AG04449 (cell line): ENCODE results near the gene RIC1.
"Not testable (repeated sequence)": the region's sequence is repeated elsewhere in the genome, so short reads cannot be mapped to it uniquely, and the experiment has no call there.

Experiments used
- CTCF ChIA-PET: fragments of 350-600 bp; formaldehyde crosslinking; extraction: SDS; loops from one replicate; lab custom pipeline; 2021; ENCODE audit warnings: antibody characterized with exemption; lab: Yijun Ruan, JAX
- POLR2A ChIA-PET: fragments of 400-600, 350-600 bp; formaldehyde crosslinking; extraction: SDS; loops from one replicate; lab custom pipeline; 2020; ENCODE audit warnings: antibody characterized with exemption, inconsistent platforms; lab: Yijun Ruan, JAX
- DNase-seq: peaks from one replicate; pipeline ENCODE4 v3.0.0-alpha.2; 2010; ENCODE audit warnings: low read depth, low spot score
- H3K4me3 ChIP-seq: 2 replicates; pipeline ENCODE4 v1.5.1; 2011; ENCODE audit warnings: low read depth, mild to moderate bottlenecking, control low read depth, low read length
- TF ChIP-seq, protein P1 (sequence below): IDR thresholded peaks from one replicate; pipeline ENCODE4 v1.5.1; 2011; ENCODE audit warnings: mild to moderate bottlenecking, moderate library complexity, low read length, control low read depth, inconsistent platforms; ENCODE audit not compliant: insufficient read depth; ENCODE audit errors: missing control alignments

RIC1 gene

DNA sequence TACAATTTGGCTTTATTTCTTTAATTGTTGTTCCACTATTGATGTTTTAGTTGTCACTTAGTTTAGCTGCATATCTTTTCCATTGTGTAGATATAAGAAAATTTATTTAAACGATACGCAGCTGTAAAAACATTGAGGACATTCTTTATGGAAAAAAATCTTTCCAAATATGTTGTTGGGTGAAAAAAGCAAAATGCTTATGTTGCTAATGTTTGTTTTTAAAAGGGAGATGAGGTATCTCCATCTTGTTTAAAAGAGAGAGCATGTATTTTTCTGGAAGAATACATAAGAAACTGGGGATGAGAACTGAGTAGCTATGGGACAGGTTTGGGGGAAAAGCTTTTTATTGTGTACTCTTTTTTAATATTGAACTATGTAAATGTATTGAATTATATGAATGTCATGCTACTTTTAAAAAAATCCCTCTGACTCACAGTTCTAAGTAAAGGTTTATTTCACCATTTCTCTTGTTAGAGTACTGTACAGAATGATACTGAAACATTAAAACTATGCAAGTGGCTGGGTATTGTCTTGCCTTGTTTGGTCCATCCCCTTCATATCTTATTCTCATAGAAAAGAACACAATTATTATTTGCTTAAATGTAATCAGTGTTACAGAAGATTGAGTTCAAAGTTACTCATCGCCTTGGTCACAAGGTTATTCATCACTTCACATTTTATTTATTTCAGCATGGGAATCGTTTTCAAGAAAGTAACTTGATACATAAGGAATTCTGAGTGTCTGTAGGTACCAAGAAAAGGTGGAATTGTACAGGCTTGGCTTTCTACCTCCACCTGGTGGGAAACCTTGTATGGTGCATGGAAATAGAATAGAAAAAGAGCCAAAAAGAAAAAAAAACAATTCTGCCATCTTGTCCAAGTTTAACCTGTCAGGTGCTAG is 85.8 kb downstream of the RIC1 start:
- DNase-seq, result no peak
- TF ChIP-seq, protein P1, sequence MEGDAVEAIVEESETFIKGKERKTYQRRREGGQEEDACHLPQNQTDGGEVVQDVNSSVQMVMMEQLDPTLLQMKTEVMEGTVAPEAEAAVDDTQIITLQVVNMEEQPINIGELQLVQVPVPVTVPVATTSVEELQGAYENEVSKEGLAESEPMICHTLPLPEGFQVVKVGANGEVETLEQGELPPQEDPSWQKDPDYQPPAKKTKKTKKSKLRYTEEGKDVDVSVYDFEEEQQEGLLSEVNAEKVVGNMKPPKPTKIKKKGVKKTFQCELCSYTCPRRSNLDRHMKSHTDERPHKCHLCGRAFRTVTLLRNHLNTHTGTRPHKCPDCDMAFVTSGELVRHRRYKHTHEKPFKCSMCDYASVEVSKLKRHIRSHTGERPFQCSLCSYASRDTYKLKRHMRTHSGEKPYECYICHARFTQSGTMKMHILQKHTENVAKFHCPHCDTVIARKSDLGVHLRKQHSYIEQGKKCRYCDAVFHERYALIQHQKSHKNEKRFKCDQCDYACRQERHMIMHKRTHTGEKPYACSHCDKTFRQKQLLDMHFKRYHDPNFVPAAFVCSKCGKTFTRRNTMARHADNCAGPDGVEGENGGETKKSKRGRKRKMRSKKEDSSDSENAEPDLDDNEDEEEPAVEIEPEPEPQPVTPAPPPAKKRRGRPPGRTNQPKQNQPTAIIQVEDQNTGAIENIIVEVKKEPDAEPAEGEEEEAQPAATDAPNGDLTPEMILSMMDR, result no peak
- POLR2A ChIA-PET, result no interaction called here
- CTCF ChIA-PET, result interaction anchor here (1.5 kb wide), 1 partner anchor 529 kb away, joined by 4 read pairs; no protein-coding TSS in a partner anchor
- H3K4me3 ChIP-seq, result no peak overlapping the region

DNA sequence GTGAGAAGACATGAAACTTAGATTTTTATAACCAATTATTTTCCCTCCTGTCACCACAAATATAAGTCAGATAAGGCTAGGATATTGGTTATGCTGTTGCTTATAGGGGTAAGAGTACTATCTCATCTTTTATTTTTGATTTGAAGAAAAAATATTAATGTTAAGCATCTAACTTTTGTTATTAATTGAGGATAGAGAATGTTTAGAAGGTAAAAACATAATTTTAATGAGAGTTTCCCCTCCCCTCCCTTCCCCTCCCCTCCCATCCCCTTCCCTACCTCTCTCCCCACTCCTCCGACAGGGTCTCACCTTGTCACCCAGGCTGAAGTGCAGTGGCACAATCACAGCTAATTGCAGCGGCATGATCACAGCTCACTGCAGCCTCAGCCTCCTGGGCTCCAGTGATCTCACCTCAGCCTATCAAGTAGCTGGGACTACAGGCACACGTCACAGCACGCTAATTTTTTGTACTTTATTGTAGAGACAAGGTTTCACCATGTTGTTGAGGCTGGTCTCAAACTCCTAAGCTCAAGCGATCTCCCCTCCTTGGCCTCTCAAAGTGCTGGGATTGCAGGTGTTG is 86.7 kb downstream of the RIC1 start:
- TF ChIP-seq, protein P1, result no peak
- DNase-seq, result no peak
- CTCF ChIA-PET, result no interaction called here
- POLR2A ChIA-PET, result no interaction called here
- no peak overlapping the region for H3K4me3 ChIP-seq

DNA sequence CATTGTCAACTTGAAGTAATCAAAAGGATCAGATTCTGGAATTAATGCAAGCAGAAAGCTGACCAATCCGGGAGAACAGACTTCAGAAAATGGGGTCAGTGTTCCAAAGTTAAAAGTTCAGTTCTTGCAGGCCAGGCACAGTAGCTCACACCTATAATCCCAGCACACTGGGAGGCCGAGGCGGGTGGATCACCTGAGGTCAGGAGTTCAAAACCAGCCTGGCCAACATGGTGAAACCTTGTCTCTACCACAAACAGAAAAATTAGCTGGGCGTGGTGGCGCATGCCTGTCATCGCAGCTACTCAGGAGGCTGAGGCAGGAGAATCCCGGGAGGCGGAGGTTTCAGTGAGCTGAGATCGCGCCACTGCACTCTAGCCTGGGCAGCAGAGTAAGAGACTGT is 88.5 kb downstream of the RIC1 start:
- CTCF ChIA-PET, result interaction anchor here (1.2 kb wide), 1 partner anchor 12 kb away, joined by 3 read pairs; no protein-coding TSS in a partner anchor
- DNase-seq, POLR2A ChIA-PET, H3K4me3 ChIP-seq: not testable (repeated sequence)

DNA sequence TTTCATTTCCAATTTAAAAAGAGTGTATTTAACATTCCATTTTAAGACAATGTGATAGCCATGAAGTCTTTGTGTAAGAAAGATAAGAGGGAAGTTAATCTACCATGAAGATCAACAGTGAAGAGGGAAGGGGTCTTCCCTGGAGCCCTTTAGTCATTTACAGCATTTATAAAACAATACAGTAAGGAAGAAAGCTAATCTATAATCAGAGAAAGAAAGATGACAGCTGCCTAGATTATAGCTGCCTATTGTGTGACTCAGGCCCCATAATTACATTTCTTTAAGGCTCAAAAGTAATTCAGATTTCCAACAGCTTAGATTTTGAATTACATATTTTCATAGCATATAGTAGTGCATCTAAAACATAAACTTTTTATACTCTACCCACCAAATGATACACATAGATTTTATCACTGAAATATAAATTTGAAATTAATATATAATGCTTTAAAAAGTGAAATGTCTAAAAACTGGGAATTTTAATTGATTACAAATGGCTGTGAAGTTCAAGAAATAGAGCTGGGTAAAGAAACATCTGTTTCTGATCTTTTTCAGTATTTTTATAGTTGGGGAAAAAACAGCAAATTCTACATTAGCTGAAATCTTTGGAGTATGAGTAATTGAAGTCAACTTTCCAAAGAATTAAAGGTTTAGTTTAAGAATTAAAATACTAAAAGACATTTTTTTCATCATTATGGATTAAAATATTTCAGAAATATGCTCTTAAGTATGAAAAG is 89.6 kb downstream of the RIC1 start:
- POLR2A ChIA-PET, result interaction anchor here (1.7 kb wide), 1 partner anchor 90 kb away, joined by 7 read pairs; the partner anchor contains the start of gene RIC1
- CTCF ChIA-PET, result interaction anchor here (1.2 kb wide), 1 partner anchor 11 kb away, joined by 3 read pairs; no protein-coding TSS in a partner anchor
- TF ChIP-seq, protein P1, result no peak
- no peak overlapping the region for H3K4me3 ChIP-seq
- DNase-seq, result no peak

DNA sequence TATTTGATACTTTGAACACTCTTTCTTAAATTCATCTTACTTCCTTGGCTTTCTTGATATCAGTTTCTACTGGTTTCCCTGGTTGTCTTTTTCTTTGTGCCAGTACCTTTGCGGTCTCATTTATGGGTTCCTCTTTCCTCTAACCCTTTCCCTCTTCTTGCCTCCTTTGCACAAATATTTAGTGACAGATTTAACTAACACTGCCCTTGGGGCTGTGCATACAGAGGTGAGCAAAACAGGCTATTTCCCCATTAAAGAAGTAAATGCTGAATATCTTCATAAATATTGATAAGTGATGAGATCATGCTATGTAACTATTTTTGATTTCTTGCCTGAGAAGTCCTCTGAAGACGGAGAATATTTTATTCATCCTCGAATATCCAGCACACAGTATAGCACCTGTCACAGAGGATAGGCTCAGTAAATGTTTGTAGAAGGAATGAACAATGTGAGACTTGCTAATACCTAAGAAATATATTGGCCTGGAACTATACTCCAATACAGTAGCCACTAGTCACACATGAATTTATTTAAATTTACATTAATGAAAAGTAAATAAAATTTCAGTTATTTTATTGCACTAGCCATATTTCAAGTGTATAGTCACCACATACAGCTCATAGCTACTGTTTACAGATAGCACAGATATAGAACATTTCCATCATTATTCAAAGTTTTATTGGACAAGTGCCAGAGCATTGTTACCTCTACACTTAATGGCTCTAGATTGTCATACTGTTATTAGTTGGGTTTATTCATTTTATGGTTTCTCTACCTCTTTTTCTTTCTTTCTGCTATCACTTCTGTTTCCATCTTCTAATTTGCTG is 90.4 kb downstream of the RIC1 start:
- no peak for DNase-seq
- ChIA-PET CTCF (no interaction called here), POLR2A (interaction anchor here (1.7 kb wide), 1 partner anchor 91 kb away, joined by 7 read pairs; the partner anchor contains the start of gene RIC1)
- TF ChIP-seq, protein P1, result no peak
- H3K4me3 ChIP-seq, result no peak overlapping the region

DNA sequence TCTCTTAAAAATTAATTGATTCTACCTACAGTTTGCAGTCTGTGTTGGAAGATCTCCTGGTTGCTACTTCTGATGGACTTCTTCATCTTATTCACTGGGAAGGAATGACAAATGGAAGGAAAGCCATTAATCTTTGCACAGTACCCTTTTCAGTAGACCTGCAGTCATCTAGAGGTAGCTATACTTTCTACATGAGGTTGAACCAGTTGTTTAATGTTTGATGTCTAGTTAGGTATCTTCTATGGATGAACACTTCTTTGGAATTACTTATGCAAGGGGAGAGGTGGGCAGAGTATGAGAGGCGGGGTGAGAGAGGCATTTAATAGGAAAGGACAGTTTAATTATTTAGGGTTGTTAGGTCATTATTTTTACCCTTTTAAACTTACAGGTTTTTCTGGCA is 91.2 kb downstream of the RIC1 start:
- no peak for DNase-seq
- TF ChIP-seq, protein P1, result no peak
- H3K4me3 ChIP-seq, result no peak overlapping the region
- ChIA-PET CTCF (no interaction called here), POLR2A (no interaction called here)
